Measurements from ENCODE around the gene OGFOD2.

- TF ChIP-seq CTCF (IDR thresholded peaks at IDR 0.05) (peak in 1 of 5 experiments; percentile 35), POLR2A (IDR thresholded peaks at IDR 0.05) (peak in 1 of 2 donors; percentile 29)
These were observed at the start of gene OGFOD2 for GRCh38 chr12:122974892-122975789.
